GM19239 (cell line): ENCODE results near the gene TMEM208.

Experiments
- DNase-seq: peaks from one replicate; pipeline ENCODE4 v3.0.0; 2011; ENCODE audit warnings: low spot score; ENCODE audit not compliant: insufficient read length
- FAIRE-seq: peaks from 2 replicates; lab custom pipeline; 2011; peaks lifted over from hg19 to GRCh38; lab: Jason Lieb, UNC

Gene TMEM208

GRCh38 chr16:67265834-67266233 lies 38.9 kb downstream of the TMEM208 start:
- DNase-seq (no peak), FAIRE-seq (no peak)

DNA sequence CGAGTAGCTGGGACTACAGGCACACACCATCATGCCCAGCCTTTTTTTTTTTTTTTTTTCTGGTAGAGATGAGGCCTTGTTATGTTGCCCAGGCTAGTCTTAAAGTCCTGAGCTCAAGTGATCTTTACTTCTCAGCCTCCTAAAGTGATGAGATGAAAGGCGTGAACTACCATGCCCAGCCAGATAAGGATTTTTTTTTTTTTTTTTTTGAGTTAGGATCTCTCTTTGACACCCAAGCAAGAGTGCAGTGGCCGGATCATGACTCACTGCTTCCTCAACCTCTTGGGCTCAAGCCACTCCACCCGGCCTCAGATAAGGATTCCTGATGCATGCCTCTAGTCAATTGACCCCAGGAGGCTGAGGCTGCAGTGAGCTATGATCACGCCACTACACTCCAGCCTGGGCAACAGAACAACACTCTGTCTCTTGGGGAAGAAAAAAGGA lies 41.2 kb downstream of the TMEM208 start:
- no peak for DNase-seq
- FAIRE-seq, result no peak

DNA sequence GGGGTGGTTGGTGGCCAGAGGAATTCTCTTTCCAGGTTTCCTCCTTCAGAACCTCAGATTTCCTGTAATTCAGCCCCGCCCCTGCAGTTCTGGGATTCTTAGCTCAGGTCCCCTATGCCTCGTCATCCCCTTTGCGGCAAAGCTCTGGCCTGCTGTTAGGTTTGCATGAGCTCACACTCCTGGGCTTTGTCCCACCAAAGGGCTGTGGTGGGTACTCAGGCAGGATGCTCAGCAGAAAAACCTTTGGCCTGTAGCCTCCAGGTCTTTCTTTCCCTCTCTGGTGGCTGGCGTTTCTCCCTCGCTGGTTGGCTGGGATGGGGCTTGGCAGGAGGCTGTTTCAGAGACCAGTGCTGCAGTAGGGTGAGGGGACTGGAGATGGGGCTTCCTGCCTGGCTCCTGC lies 42.8 kb downstream of the TMEM208 start:
- FAIRE-seq (no peak), DNase-seq (no peak)

GRCh38 chr16:67270931-67271338 lies 44.0 kb downstream of the TMEM208 start:
- DNase-seq (no peak), FAIRE-seq (no peak)

GRCh38 chr16:67271446-67271845 lies 44.5 kb downstream of the TMEM208 start:
- FAIRE-seq (no peak), DNase-seq (no peak)

GRCh38 chr16:67275321-67275720 lies 48.4 kb downstream of the TMEM208 start:
- no peak for DNase-seq
- no peak for FAIRE-seq

- no peak for DNase-seq
Observed at GRCh38 chr16:67277294-67277998, 50.5 kb downstream of the TMEM208 start.

GRCh38 chr16:67277999-67278772 lies 51.3 kb downstream of the TMEM208 start:
- FAIRE-seq (no peak), DNase-seq (no peak)

More at GRCh38 chr16:67277294-67277998, 50.5 kb downstream of the TMEM208 start:
- FAIRE-seq, result no peak
